ENCODE data around the gene SUPT5H.

- TF ChIP-seq, protein P1, sequence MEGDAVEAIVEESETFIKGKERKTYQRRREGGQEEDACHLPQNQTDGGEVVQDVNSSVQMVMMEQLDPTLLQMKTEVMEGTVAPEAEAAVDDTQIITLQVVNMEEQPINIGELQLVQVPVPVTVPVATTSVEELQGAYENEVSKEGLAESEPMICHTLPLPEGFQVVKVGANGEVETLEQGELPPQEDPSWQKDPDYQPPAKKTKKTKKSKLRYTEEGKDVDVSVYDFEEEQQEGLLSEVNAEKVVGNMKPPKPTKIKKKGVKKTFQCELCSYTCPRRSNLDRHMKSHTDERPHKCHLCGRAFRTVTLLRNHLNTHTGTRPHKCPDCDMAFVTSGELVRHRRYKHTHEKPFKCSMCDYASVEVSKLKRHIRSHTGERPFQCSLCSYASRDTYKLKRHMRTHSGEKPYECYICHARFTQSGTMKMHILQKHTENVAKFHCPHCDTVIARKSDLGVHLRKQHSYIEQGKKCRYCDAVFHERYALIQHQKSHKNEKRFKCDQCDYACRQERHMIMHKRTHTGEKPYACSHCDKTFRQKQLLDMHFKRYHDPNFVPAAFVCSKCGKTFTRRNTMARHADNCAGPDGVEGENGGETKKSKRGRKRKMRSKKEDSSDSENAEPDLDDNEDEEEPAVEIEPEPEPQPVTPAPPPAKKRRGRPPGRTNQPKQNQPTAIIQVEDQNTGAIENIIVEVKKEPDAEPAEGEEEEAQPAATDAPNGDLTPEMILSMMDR (IDR thresholded peaks at IDR 0.05): no peak
- TF ChIP-seq POLR2A (IDR thresholded peaks at IDR 0.05): no peak
- TF ChIP-seq POLR2AphosphoS5 (IDR thresholded peaks at IDR 0.05): no peak
Observed at GRCh38 chr19:39415111-39416046, 30.0 kb upstream of the SUPT5H start.

All from prostate gland (tissue), 2 donors.